GM19372 (cell line): ENCODE measurements around the gene IL23R.

Experiments
- ATAC-seq: cut with Tn5 transposase; IDR thresholded peaks from one replicate; pipeline ENCODE4 v1.9.1; 2021; ENCODE audit warnings: mild to moderate bottlenecking, low read depth, moderate library complexity; ENCODE audit not compliant: unreplicated experiment

The IL23R gene

DNA sequence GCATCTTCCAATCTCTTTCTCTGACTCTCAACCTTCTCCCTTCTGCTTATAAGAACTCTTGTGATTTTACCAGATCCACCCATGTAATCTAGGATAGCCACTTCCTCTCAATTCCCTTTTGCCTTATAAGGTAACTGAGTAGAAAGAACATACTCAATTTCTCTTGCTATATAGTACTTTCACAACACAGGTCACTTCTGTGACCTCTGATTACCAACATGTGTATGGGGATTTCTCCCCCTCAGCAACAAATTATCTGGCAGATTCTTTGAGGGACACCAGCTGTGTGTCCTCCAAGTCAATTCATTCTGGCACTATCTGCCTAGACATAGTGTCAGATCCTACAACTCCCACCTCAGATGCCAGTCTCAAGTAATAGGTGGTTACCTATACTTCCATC lies 62.5 kb downstream of the IL23R start:
- no peak for ATAC-seq

DNA sequence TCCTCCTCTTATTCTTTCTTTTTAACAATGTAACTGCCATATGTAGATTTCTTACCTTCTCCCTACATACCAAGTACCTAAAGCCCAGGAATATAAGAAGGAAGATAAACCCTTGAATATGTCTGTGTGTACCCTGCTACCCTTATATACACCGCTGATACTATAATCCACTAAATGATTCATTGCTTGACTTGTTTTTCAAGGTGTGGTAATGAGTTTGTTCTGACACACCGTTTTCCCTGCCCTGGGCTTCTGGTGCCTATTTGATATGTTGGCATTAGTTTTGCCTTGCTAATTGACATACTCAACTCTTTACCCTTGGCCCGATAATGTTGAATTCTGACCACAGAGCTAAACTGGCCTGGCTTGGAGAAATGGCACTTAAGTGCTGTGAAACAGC lies 64.3 kb downstream of the IL23R start:
- ATAC-seq: no peak

DNA sequence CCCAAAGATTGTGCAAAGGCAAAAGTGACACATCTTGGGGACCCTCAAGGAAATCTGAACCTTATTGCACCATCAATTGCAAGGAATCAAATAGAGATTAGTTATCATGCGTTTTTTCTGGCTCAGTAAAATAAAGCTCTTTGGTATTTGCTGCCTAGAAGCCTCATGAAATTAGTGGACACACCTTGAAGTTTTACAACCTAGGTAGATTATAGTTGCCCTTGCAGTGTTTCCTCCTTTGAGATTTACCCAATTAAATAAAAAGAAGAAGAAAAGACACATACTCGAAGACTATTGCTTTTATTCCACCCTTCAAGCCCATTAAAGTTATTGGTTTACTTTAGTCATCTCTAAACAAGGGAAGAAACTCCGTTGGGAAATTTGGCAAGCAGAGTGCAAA lies 70.0 kb downstream of the IL23R start:
- no peak for ATAC-seq

DNA sequence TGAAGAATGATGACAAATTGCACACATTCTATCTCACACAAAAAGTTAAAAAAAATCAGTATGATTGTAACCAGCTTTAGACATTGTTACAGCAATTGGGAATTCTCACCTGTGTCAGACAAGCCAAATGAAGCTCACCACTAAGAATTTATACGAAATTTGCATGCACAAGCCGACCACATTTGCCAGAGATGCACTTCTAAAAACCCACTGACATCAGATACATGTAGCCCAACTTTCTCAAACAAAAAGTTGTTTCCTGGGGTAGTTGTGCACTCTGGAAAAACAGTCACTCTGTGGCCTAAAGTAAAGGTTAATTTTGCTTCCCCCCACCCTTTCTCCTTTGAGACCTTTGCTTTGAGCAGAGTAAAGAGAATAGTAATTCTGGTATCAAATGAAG lies 73.5 kb downstream of the IL23R start:
- ATAC-seq: no peak

DNA sequence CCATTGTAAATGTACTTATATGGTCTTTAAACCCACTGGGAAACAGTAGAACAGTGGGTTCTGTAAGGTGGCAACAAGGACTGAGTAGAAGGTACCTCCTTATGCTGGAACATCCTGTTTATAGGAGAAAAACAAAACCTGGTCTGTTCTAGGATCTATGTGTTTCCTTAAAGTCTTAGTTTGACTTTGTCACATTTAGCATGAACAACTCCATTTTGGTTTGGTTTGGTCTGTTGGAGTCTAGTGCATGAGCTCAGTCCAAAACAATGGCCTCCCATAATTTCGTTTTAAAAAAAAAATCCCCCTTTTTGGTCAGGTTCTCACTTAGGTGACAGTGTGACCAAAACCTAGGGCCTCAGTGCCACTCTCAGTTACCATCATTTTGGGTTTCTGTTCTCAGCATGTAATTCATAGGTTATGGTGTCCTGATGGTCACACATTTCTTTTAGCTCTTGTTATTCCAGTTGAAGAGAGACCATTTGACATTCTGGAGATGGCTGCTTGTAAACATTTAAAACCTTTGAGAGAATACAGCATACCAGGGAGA lies 75.0 kb downstream of the IL23R start:
- no peak for ATAC-seq

DNA sequence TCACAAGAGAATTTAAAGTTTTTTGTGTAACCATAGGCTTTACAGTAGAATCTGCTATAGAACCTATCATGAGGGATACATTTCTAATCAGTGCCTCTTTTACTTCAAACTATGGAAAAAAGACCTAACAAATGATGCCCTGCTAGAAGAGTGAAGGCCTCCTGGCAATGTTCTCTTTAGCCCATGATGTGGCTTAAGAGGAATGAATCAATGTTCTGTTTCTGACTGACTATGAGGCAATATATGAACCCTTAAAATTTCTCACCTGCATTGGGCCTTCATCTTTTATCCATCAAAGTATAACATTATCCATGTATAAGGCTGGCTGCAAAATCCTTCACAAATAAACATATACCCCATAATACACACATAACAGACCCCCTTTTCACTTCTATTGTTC lies 75.8 kb downstream of the IL23R start:
- ATAC-seq: no peak

DNA sequence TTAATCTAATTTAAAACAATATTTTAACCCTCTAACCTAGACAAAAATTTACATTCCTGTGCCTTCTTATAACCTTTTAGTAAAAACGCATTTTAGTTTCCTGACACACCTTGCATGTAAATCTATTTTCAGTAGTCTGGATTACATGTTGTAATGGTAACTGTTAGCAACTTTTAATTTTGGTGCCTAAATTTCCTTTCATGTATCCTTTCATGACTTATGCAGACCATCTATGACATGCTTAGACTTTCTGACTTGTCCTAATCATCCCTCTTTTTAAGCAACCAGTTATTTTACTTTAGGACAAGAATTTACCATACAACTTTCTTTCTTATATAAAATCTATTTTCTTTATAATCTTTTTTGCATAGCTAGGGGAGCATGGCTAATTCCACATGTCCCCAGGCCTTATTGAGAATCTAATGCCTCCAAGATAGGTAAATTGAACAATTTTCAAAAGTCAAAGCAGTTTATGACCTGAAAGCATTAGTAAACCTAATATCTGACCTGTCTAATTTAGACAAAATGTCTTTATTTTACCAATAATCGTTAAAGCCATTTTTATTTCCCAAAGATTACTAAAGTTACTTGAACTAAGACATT lies 83.9 kb downstream of the IL23R start:
- ATAC-seq: no peak

DNA sequence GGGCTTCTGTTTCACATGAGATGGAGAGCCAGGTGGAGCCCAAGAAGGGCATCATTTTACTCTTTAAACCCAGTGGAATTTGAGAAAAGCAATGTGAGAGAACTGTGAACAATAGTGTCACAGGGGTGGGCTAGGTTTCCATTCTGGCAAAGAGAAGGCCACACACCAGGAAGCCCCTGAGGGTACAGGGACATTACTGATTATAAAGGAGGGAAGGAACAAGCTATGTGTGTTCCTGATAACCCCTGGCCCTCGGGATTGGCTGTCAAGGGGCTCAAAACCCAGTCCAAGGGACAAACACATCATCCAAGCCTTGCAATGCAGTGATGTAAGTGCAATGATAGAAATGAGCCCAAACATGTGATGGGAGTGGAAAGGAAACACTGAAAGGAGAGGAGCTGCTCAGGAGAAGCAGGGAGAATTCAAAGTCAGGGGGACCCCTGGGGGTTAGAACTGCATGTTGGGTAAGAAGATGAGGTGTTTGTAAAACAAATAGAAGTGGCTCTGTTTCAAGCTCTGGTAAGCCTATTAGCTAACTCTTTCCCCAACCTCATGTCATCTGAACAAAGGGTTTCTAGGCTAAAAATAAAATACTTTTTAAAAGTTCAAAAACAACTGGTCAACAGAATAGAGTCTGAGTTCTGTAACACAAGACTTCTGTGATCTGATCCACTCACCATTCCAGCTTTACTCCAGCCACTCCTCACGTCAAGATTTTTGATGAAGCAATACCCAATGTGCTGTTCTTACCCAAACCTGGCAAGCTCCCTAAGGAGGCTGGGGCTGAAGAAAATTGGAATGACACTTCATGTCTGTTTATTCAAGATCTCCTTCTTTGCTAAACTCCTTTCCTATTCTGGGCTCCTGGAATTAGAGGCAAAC lies 90.3 kb downstream of the IL23R start:
- ATAC-seq: no peak

DNA sequence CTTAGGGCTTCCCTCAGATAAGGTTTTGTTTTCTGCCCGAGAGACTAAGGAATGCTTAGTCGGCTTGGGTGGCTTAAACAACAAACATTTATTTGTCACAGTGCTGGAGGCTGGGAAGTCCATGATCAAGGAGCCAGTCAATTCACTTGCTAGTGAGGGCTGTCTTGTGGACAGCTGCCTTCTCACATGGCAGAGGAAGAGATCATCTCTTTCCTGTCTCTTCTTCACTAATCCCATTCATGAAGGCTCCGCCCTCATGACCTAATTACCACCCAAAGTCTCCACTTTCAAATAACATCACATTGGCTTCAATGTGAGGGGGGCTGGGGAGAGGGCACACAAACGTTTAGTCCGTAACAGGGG lies 90.9 kb downstream of the IL23R start:
- ATAC-seq: no peak

DNA sequence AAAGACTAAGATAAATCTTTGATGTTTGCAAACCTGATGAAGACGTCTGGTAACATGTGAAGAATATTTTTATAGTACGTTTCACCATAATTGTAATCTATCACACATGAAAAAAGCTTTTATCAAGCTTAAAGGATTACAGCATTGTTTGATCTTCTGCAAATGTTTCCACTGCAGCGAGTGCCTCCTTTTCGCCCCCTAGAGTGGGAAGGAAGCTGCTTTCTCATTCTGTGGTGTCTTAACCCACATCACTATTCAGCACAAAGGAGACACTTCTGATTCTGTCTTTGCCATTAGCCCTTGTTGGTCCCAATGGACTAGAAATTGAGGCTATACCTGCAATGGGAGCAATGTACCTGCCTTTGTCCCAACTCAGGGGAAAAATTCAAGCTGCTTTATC lies 95.4 kb downstream of the IL23R start:
- no peak for ATAC-seq

DNA sequence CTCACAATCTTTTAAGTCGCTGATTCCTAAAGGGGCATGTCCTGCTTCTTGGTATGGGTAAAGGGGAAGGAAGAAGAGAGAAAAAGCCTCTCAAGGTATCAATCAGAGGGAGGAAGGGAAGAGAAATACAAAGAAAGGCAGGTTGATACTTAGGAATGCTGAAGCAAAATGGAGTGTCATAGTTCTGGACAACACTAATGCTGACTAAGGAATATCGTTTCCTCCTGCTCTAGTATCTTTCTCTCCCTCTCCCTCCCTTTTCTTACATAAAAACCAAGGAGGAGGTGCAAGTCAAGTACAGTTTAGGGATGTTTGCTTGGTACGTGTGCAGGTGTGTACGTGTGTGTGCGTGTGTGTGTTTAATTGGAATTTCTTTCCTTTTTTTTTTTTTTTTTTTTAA lies 96.5 kb downstream of the IL23R start:
- ATAC-seq: no peak

DNA sequence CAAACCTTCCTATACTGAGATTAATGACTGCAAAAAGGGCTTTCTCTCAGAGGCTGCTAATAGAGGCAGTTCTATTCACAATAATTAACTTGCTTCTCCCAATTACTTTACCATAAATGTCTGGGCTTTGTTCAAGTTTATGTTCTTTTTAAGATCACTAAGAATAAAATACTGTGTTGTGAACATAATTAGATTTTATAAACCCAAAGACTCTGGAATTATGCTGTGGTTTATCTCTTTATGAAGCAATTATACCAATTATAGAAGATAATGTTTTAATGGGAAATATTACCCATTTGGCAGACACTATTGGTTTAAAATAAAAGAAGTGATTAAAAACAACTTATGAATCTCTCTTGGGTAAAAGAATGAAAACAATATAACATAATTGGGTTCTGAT lies 97.9 kb downstream of the IL23R start:
- ATAC-seq: no peak

DNA sequence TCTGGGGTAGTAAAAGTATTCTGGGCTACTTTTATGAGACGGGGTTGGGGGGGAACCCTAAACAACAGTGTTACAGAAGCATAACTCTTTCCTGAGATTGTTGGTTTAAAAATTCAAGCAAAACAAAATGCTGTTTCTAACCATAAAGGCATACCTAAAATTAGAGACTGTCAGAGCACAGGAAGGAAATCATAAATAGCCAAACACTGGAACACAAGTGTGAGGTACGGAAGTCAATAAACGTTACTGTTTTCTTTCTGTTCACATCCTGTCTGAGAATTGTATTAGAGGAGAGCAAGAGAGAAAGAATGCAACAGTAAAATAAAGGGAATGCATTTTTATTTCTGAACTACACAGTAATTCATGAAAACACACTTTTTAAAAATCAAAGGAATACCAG lies 98.6 kb downstream of the IL23R start:
- ATAC-seq: no peak

DNA sequence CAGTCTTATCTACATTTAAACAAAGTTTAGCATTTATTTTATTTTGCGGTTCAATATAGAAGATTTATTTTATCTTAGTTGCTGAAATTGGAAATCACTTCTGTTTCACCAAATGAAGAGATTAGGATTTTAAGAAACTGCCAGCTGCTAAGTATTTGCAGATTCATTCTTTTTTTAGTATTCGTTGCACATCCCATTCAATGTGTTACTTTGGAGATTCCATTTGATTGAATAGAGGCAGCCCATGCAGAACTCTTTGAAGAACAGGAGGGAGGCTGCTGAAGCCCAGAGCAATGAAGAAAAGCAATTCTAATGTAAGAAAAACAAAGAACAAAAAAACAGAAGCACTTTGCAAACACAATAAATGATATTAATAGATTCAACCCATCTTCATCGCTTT lies 102.8 kb downstream of the IL23R start:
- no peak for ATAC-seq

DNA sequence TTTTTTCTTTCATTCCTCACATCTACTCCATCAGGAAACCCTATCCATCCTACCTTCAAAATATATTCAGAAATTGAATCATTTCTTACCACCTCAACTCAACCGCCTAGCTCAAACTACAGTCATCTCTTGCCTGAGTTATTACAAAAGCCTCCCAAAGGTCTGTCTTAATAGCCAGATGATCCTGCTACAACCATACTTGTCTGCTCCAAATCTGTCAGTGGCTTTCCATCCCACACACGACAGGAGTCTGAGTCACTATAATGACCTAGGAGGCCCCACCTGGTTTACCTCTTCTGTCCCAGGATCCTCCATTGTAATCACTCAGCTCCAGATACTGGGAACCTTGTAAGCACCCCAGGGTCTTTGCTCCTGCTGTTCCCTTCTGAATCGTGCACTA lies 104.3 kb downstream of the IL23R start:
- no peak for ATAC-seq

DNA sequence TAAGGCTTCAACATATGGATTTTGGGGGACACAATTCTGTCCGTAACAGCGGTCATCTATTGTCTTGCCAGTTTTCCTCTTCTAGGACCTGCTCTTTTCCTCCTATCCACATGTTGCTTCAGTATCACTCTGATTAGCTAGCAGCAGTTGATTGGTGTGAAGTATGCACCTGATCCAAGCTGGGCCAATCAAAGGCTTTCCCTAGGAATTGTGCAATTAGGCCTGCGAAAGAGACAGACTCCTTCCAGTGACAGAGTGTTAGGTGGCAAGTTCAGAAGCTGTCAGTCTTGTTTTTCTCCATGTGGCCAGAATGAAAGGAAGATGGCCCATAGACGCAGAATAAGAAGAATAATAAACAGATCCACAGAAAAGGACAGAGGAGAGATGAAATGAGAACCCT lies 107.3 kb downstream of the IL23R start:
- ATAC-seq: no peak

DNA sequence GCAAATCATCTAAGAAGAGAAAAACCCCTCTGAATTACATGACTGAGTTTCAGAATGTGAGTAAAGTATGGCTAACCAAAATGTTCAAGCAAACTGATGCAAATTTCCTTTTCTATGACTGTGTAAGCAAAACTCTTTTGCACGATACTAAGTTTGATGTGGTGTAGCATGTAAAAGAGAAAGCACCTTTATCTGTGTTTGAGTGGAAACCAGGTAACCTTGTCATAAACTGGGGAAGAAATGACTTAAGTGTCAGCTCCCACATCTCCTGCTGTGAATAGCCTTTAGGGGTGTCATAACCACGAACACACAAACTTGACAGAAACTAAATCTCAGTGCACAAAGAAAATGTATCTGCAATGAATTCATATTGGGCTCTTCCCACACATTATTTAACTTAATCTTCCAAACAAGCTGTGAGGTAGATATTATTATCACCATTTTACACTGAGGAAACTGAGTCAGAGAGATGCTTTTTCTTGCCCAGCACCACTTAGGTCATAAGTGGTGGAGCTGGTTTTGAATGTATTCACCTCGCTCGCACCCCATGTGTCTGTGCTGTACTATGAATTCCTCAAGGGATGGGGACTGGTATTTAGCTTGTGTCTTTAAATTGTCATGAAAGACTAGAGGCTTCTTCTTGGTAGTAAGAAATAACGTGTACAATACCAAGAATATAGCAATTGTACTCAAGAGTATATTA lies 108.5 kb downstream of the IL23R start:
- ATAC-seq: peak; percentile 49

DNA sequence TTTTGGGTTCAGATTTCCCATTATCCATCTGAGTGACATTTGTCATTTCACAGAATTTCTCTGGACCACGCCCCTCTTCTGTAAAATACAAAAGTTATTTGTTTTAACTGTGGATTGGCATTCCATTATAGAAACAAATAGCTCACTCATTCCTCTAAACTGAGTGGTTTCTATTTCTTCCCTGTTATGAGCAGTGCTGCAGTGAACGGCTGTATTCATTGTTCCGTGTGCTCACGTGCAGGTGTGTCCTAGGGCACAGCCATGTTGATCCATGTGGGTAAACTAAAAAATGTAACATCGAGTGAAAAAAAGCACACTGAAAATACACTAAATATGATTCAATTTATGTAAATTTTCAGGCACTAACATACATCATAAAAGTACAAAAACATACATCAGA lies 114.4 kb downstream of the IL23R start:
- no peak for ATAC-seq

DNA sequence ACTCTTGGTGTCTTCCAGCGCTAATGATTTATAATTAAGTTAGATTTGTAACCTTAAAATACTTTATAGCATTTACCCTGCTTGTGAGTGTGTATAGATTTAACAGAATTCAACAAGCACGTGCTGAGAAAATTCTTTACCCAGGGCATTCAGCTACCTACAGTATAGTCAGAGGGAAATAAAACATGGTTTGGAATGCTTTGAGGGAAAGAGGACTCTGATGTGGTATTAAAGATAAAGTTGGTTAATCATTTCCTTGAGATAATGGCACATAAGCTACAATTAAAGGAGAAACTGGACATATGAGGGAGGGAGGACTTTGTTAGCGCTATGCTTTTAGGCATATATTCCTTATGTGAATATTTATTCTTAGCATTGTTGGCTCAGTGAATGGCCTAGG lies 115.0 kb downstream of the IL23R start:
- no peak for ATAC-seq

DNA sequence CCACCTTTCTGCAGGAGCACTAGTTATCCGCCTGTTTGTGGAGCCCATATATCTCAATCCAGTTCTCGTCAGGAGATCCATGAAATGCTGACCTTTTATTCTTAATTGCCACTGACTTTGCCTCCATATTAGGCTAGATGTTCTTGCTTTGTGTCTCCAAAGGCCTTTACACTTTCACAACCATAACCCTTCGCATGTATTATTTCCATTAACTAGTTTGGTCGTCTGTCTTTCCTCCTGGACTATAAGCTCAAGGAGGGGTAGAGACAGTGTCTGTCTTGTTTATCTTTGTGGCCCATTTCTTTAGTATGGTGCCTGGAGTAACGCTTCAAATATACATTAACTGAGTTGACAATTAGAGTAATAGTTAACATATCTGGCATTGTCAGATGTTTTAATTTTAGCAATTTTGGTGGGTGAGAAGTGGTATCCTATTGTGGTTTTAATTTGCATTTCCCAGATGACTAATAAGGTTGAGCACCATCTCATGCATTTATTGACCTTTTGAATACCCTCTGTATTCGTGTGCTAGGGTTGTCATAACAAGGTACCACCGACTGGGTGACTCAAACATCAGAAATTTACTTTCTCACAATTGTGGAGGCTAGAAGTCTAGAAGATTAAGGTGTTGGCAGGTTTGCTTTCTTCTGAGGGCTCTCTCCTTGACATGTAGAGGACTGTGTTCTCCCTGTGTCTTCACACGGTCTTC lies 119.7 kb downstream of the IL23R start:
- peak; percentile 69 for ATAC-seq

DNA sequence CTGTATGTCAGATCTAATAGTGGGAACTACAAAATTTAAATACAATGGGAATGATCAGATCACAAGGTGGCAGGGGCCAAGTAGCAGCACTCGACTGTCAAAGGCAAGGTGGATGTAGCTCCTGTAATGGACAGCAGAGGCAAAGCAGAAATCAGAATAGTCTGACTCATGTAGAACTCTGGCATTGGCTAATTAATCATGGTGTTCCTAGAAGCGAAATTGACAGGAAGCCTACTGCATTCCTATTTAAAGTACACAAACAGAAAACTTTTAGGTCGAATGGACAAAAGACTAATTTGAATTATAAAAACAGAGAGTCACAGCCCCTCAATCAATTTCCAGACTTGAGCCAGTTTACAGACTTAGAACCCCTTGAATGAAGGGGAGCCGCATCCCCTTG lies 124.0 kb downstream of the IL23R start:
- no peak for ATAC-seq
